ENCODE measurements around the gene TKTL1. TPM values are rescaled to one million over a fixed set of nuclear protein-coding genes. Genes with fewer than 3 reads are reported as not detected.

Gene TKTL1
- total RNA-seq, 2 experiments from 2014 or later, result 1.7 to 2.3 TPM

DNA sequence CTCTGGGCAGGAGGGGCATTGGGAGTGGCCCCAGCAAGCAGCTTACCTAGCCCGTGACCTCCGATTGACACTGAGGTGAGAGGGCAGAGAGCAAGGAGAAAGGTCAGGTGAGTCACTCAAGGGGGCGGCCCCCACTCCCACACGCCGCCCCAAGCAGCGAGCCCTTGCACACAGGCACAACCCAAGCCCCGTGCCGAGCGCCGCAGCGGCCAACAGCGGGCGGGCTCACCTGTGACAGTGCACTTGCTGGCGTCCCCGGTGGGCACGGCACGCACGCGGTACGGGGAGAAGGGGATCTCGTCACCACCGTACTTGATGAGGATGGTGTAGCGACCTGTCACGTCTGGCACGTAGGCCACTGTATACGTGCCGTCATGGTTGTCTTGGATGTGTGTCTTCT, 61.6 kb downstream of the TKTL1 start:
- Mint-ChIP-seq H3K27me3 (no peaks in the 10 kb centered on the region), H3K4me1 (ENCODE audit: low read depth) (no peaks in the 10 kb centered on the region), H3K9me3 (no peaks in the 10 kb centered on the region), H3K4me3 (no peak overlapping the region), H3K36me3 (ENCODE audit: low read depth) (peaks cover 65% of the 10 kb centered on the region), H3K27ac (no peak overlapping the region)
- Histone ChIP-seq H3K4me1 (ENCODE audit: insufficient read depth, low read length) (peaks cover 98% of the 10 kb centered on the region), H3K4me3 (ENCODE audit: low read length) (no peak overlapping the region), H3K9me3 (ENCODE audit: control insufficient read depth in 1 of 2, insufficient read depth in 1 of 2, low read length in 2 of 2) (no peaks in the 10 kb centered on the region), H3K36me3 (ENCODE audit: insufficient read depth, low read length) (peaks cover 98% of the 10 kb centered on the region), H3K27me3 (ENCODE audit: control insufficient read depth in 1 of 2, insufficient read depth in 2 of 2, low read length in 2 of 2) (no peaks in the 10 kb centered on the region), H3K27ac (ENCODE audit: low read depth in 1 of 2, low read length in 2 of 2) (no peak overlapping the region)
- ATAC-seq (ENCODE audit: poor library complexity), result no peak
- TF ChIP-seq, protein P1, sequence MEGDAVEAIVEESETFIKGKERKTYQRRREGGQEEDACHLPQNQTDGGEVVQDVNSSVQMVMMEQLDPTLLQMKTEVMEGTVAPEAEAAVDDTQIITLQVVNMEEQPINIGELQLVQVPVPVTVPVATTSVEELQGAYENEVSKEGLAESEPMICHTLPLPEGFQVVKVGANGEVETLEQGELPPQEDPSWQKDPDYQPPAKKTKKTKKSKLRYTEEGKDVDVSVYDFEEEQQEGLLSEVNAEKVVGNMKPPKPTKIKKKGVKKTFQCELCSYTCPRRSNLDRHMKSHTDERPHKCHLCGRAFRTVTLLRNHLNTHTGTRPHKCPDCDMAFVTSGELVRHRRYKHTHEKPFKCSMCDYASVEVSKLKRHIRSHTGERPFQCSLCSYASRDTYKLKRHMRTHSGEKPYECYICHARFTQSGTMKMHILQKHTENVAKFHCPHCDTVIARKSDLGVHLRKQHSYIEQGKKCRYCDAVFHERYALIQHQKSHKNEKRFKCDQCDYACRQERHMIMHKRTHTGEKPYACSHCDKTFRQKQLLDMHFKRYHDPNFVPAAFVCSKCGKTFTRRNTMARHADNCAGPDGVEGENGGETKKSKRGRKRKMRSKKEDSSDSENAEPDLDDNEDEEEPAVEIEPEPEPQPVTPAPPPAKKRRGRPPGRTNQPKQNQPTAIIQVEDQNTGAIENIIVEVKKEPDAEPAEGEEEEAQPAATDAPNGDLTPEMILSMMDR (IDR thresholded peaks at IDR 0.05), result no peak
- no peak for DNase-seq
- intact Hi-C loops (cut with DNase I, micrococcal nuclease), result no loop called here
- POLR2A ChIA-PET, result no interaction called here
- CTCF ChIA-PET, result no interaction called here

DNA sequence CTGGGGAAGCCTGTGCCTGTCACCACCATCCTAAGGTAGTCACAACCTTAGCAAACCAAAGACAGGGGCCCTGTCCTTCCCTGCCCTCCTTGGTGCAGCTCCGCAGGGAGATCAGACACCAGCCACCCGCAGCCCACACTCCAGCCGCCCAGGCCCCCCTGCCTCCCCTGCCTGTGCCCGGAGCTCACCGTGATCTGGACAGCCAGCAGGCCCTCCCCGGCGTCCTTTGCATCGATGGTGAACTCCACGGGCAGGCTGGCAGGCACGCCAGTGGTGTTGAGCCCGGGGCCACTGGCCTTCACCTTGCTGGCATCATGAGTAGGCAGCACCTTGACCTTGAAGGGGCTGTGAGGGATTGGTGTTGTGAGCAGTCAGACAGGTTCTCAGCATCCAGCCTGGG, 62.4 kb downstream of the TKTL1 start:
- Mint-ChIP-seq H3K9me3 (no peaks in the 10 kb centered on the region), H3K4me3 (no peak overlapping the region), H3K36me3 (ENCODE audit: low read depth) (peaks cover 62% of the 10 kb centered on the region), H3K4me1 (ENCODE audit: low read depth) (no peaks in the 10 kb centered on the region), H3K27ac (no peak overlapping the region), H3K27me3 (no peaks in the 10 kb centered on the region)
- no peaks in the 10 kb centered on the region for H3K9me3 ChIP-seq (ENCODE audit: control insufficient read depth in 1 of 2, insufficient read depth in 1 of 2, low read length in 2 of 2)
- intact Hi-C loops (cut with DNase I, micrococcal nuclease), result no loop called here
- TF ChIP-seq, protein P1 (IDR thresholded peaks at IDR 0.05), result no peak
- CTCF ChIA-PET, result no interaction called here
- no peak overlapping the region for H3K27ac ChIP-seq (ENCODE audit: low read depth in 1 of 2, low read length in 2 of 2)
- no peak overlapping the region for H3K4me3 ChIP-seq (ENCODE audit: low read length)
- peaks cover 98% of the 10 kb centered on the region for H3K4me1 ChIP-seq (ENCODE audit: insufficient read depth, low read length)
- no peaks in the 10 kb centered on the region for H3K27me3 ChIP-seq (ENCODE audit: control insufficient read depth in 1 of 2, insufficient read depth in 2 of 2, low read length in 2 of 2)
- DNase-seq, result no peak
- peaks cover 98% of the 10 kb centered on the region for H3K36me3 ChIP-seq (ENCODE audit: insufficient read depth, low read length)
- ATAC-seq (ENCODE audit: poor library complexity), result no peak
- POLR2A ChIA-PET, result no interaction called here

- Mint-ChIP-seq H3K27ac (no peak overlapping the region), H3K27me3 (no peaks in the 10 kb centered on the region), H3K9me3 (no peaks in the 10 kb centered on the region), H3K4me3 (no peak overlapping the region), H3K4me1 (ENCODE audit: low read depth) (no peaks in the 10 kb centered on the region), H3K36me3 (ENCODE audit: low read depth) (peaks cover 58% of the 10 kb centered on the region)
- Histone ChIP-seq H3K27ac (ENCODE audit: low read depth in 1 of 2, low read length in 2 of 2) (peak overlapping the region in 1 of 2 donors; percentile 17), H3K27me3 (ENCODE audit: control insufficient read depth in 1 of 2, insufficient read depth in 2 of 2, low read length in 2 of 2) (no peaks in the 10 kb centered on the region), H3K36me3 (ENCODE audit: insufficient read depth, low read length) (peaks cover 95% of the 10 kb centered on the region), H3K4me1 (ENCODE audit: insufficient read depth, low read length) (peaks cover 94% of the 10 kb centered on the region), H3K9me3 (ENCODE audit: control insufficient read depth in 1 of 2, insufficient read depth in 1 of 2, low read length in 2 of 2) (no peaks in the 10 kb centered on the region), H3K4me3 (ENCODE audit: low read length) (no peak overlapping the region)
- no peak for DNase-seq
- ChIA-PET POLR2A (no interaction called here), CTCF (no interaction called here)
- ATAC-seq (ENCODE audit: poor library complexity), result no peak
- TF ChIP-seq, protein P1 (IDR thresholded peaks at IDR 0.05), result no peak
- intact Hi-C loops (cut with DNase I, micrococcal nuclease), result no loop called here
Measured at GRCh38 chrX:154358829-154359228, 63.2 kb downstream of the TKTL1 start.
